ENCODE measurements around the gene GALNT2. TPM values are rescaled to one million over a fixed set of nuclear protein-coding genes. Genes with fewer than 3 reads are reported as not detected.

Gene GALNT2
- total and polyA plus RNA-seq, 9 of the 15 experiments (the other 6 are each of a cell fraction or from before 2014, with no cell fraction given): 1.6 to 106 (median 51.9) TPM

DNA sequence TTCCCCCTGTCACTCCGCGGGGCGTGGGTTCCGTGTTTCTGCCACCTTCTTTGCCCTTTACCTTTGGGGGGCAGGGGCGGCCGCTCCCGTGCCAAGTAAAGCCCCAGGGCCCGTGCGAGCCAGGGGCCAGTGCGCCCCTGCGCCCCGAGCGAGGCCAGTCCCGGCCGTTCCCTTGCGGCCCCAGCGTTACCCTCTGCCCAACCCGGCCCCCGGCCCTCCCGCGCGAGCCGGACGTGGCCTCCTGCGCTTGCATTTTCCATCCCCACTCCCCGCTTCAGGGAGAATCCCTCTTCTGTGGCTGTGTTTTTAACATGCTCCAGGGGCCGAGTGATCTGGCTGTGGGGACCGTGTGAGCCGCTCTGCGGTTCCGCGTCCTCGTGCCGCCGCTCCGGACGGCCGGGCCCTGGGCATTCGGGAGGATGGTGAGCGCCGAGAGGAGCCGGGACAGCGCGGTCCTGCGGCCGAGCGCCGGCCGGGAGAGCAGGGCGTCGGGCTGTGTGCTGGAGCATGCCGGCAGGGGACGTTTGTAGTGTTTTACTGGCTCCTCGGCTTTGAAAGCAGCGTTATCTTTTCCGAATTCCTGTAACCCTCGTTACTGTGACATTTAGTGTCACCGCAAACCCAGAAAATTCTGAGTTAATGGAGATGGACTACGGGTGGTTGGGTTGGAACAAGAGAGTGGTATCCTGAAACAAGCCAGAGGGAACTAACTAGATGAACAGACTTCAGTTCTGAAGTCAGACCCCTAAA, 1.0 kb downstream of the GALNT2 start (continued):
- TF ChIP-seq, protein P1, sequence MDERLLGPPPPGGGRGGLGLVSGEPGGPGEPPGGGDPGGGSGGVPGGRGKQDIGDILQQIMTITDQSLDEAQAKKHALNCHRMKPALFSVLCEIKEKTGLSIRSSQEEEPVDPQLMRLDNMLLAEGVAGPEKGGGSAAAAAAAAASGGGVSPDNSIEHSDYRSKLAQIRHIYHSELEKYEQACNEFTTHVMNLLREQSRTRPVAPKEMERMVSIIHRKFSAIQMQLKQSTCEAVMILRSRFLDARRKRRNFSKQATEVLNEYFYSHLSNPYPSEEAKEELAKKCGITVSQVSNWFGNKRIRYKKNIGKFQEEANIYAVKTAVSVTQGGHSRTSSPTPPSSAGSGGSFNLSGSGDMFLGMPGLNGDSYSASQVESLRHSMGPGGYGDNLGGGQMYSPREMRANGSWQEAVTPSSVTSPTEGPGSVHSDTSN (CRISPR knock-in tag; IDR thresholded peaks at IDR 0.05; ENCODE audit: low read depth): no peak
- TF ChIP-seq, protein P1 (tag; conservative IDR thresholded peaks at IDR 0.05; ENCODE audit: low read depth): no peak
- TF ChIP-seq RCOR1 (IDR thresholded peaks at IDR 0.05; ENCODE audit: borderline replicate concordance in 1 of 2, low read depth in 2 of 2, low read length in 2 of 2) (no peak), KAT2B (IDR thresholded peaks at IDR 0.05; ENCODE audit: low read depth, low read length) (no peak), BRCA1 (IDR thresholded peaks at IDR 0.05) (no peak), BRCA1 (CRISPR knock-in tag; IDR thresholded peaks at IDR 0.05) (no peak), ZNF778 (CRISPR knock-in tag; IDR thresholded peaks at IDR 0.05) (no peak), POU5F1 (IDR thresholded peaks at IDR 0.05; ENCODE audit: borderline replicate concordance, low read depth, low read length, partially characterized antibody) (no peak), WHSC1 (IDR thresholded peaks at IDR 0.05; ENCODE audit: low read length) (no peak), RAD51 (IDR thresholded peaks at IDR 0.05; ENCODE audit: borderline replicate concordance, low read depth) (no peak), TEAD2 (tag; IDR thresholded peaks at IDR 0.05) (no peak)
- TF ChIP-seq, protein P2, sequence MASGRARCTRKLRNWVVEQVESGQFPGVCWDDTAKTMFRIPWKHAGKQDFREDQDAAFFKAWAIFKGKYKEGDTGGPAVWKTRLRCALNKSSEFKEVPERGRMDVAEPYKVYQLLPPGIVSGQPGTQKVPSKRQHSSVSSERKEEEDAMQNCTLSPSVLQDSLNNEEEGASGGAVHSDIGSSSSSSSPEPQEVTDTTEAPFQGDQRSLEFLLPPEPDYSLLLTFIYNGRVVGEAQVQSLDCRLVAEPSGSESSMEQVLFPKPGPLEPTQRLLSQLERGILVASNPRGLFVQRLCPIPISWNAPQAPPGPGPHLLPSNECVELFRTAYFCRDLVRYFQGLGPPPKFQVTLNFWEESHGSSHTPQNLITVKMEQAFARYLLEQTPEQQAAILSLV (tag; IDR thresholded peaks at IDR 0.05): no peak
- TF ChIP-seq, protein P3, sequence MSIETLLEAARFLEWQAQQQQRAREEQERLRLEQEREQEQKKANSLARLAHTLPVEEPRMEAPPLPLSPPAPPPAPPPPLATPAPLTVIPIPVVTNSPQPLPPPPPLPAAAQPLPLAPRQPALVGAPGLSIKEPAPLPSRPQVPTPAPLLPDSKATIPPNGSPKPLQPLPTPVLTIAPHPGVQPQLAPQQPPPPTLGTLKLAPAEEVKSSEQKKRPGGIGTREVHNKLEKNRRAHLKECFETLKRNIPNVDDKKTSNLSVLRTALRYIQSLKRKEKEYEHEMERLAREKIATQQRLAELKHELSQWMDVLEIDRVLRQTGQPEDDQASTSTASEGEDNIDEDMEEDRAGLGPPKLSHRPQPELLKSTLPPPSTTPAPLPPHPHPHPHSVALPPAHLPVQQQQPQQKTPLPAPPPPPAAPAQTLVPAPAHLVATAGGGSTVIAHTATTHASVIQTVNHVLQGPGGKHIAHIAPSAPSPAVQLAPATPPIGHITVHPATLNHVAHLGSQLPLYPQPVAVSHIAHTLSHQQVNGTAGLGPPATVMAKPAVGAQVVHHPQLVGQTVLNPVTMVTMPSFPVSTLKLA (conservative IDR thresholded peaks at IDR 0.05): peak in 1 of 2 experiments; percentile 15; a peak in 1 of 4 replicates
- TF ChIP-seq, protein P4, sequence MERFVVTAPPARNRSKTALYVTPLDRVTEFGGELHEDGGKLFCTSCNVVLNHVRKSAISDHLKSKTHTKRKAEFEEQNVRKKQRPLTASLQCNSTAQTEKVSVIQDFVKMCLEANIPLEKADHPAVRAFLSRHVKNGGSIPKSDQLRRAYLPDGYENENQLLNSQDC (CRISPR knock-in tag; IDR thresholded peaks at IDR 0.05): no peak
- TF ChIP-seq, protein P5, sequence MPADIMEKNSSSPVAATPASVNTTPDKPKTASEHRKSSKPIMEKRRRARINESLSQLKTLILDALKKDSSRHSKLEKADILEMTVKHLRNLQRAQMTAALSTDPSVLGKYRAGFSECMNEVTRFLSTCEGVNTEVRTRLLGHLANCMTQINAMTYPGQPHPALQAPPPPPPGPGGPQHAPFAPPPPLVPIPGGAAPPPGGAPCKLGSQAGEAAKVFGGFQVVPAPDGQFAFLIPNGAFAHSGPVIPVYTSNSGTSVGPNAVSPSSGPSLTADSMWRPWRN (IDR thresholded peaks at IDR 0.05; ENCODE audit: low read depth): no peak
- TF ChIP-seq, protein P6, sequence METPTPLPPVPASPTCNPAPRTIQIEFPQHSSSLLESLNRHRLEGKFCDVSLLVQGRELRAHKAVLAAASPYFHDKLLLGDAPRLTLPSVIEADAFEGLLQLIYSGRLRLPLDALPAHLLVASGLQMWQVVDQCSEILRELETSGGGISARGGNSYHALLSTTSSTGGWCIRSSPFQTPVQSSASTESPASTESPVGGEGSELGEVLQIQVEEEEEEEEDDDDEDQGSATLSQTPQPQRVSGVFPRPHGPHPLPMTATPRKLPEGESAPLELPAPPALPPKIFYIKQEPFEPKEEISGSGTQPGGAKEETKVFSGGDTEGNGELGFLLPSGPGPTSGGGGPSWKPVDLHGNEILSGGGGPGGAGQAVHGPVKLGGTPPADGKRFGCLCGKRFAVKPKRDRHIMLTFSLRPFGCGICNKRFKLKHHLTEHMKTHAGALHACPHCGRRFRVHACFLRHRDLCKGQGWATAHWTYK (CRISPR knock-in tag; IDR thresholded peaks at IDR 0.05): no peak

All from K562 (cell line).